GM18858 (cell line): ENCODE measurements around the gene UBE2QL1.

ENCODE experiments used
- ATAC-seq: cut with Tn5 transposase; IDR thresholded peaks from one replicate; pipeline ENCODE4 v1.9.1; 2021; ENCODE audit not compliant: unreplicated experiment

UBE2QL1 gene

GRCh38 chr5:6522331-6522730 lies 73.7 kb downstream of the UBE2QL1 start:
- ATAC-seq: no peak

GRCh38 chr5:6522923-6523322 lies 74.3 kb downstream of the UBE2QL1 start:
- ATAC-seq: no peak

- ATAC-seq: no peak
Measured at GRCh38 chr5:6525422-6525821, 76.8 kb downstream of the UBE2QL1 start.

- ATAC-seq: no peak
Measured at GRCh38 chr5:6525910-6526309, 77.3 kb downstream of the UBE2QL1 start.

- ATAC-seq: no peak
Measured at GRCh38 chr5:6527749-6528455, 79.2 kb downstream of the UBE2QL1 start.

GRCh38 chr5:6535594-6535993 lies 86.9 kb downstream of the UBE2QL1 start:
- no peak for ATAC-seq

- no peak for ATAC-seq
Measured at GRCh38 chr5:6539060-6539459, 90.4 kb downstream of the UBE2QL1 start.

- no peak for ATAC-seq
Measured at GRCh38 chr5:6540111-6540827, 91.6 kb downstream of the UBE2QL1 start.

- no peak for ATAC-seq
Measured at GRCh38 chr5:6541256-6542013, 92.8 kb downstream of the UBE2QL1 start.

GRCh38 chr5:6542421-6543345 lies 94.0 kb downstream of the UBE2QL1 start:
- ATAC-seq: no peak

GRCh38 chr5:6543346-6543730 lies 94.7 kb downstream of the UBE2QL1 start:
- ATAC-seq: no peak

- ATAC-seq: no peak
Measured at GRCh38 chr5:6543830-6544560, 95.3 kb downstream of the UBE2QL1 start.
